Activated T-cell treated with anti-CD3 and anti-CD28 coated beads, Interleukin-2, amount 50 U/mL, for 1 hour (primary cell): ENCODE results near the gene ZNF263.

Experiments used
- DNase-seq: peaks from one replicate; pipeline ENCODE4 v3.0.0-alpha.2; 2020

The ZNF263 gene

GRCh38 chr16:3282730-3283542, at the start of gene ZNF263:
Gene ZNF263 (plus strand): TSS chr16:3283491. CDS start chr16:3283819, 328 bp downstream.
- peak; percentile 90 for DNase-seq

DNA sequence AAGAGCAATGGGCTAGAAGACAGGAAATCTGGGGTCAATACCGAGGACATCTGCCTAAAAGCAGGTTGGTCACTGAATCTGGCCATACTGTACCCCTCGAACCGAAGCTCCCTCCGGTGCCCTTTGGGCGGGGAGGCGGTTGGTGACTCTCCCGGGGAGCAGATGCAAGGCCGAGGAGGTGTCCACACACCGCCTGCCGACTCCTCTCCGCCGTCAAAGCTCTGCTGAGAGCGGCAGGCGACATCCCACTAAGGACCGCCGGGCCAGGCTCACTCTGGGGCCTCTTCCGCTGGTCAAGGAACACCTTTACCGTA, 48.8 kb upstream of the ZNF263 start:
- no peak for DNase-seq

- DNase-seq: peak; percentile 93
Measured at GRCh38 chr16:3234857-3235561, 48.3 kb upstream of the ZNF263 start, which contains the start of gene ZNF200. Gene ZNF200 (minus strand): TSS chr16:3235158. CDS start chr16:3233755, 1,403 bp downstream.

DNA sequence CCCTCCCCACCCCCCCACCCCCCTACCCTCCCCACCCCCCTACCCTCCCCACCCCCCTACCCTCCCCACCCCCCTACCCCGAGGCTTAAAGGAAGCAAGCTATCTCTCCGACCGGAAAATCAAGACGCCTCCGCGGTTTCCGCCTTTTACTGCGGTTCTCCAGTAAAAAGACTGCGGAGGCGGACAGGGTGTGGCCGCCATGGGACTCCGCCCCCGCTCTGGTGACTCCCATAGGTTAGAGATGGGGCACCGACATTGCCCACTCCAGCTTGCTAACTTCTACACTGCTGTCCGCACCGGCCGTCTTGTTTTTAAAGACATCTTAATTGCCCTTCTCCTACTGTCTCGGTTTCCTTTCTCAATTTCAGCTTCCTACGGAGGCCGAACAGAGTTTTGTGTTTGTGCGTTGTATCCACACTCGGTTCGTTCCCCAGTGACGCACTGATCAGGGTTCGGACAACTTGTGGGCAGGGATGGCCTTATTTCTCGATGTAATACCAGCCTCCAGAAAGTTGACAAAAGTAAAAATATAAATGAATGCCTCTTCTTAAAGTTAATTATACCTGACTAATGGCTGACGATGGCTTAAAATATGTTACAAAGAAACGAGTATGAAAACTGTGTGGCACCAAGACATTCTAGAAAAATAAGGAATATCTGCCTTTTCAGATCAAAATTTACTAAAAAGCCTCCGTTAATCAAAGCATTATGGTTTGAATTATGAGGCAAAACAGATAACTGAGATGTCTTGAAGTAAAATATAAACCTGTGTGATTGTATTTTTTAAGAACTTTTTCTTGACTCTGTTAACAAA, 47.2 kb upstream of the ZNF263 start:
- DNase-seq: peak; percentile 48

DNA sequence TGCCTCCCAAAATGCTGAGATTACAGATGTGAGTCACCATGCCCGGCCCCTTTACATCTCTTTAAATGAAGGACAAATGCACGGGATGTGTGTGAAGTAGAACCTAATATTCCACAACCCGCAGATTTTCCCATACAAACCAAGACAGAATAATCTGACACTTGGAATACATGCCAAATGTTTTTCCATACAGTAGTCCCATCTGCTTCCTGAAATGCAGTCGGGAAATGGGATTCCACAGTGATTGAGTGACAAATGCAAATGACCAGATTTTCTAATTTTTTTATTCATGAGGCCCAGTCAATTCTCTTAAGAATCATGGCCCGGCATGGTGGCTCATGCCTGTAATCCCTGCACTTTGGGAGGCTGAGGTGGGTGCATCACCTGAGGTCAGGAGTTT, 41.5 kb upstream of the ZNF263 start:
- DNase-seq: no peak

GRCh38 chr16:3242709-3243108, 40.6 kb upstream of the ZNF263 start:
- no peak for DNase-seq

DNA sequence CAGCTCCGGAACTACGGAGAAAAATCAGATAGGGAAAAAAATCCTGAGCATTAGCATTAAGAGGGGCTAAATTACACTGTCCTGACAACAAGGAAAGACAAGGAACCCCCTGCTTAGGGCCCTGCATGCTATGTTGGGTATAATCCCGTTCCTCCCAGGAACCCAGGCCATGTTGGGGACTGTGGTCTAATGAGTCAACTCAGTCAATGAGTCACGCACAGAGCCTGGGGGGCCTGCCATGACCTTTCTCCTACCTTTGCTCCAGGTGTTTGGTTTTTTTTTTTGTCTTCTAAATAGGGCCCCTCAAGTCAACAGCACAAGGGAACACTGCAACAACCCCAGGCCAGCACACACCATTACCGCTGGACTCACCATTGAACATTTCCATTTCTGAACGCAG, 39.4 kb upstream of the ZNF263 start:
- DNase-seq: no peak

GRCh38 chr16:3246002-3246401, 37.3 kb upstream of the ZNF263 start:
- DNase-seq: no peak

DNA sequence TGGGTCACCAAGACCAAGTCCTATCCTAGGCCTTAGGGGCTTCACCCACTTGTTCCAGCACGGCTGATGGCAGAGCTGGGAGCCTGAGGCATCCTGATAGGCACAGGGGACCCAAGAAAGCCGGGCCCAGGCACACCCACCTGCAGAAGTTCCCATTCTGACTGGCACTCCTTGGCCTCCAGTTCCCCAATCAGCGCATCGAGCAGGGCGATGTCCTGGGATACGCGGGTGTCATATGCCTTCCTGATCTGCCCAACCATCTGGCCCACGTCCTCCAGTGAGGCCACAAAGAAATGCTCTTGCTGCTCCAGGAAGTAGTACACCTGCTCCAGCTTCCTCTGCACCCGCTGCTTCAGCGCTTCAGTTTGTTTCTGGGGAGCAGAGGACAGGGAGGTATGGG, 36.4 kb upstream of the ZNF263 start:
- no peak for DNase-seq

- no peak for DNase-seq
Measured at GRCh38 chr16:3248596-3248995, 34.7 kb upstream of the ZNF263 start.

DNA sequence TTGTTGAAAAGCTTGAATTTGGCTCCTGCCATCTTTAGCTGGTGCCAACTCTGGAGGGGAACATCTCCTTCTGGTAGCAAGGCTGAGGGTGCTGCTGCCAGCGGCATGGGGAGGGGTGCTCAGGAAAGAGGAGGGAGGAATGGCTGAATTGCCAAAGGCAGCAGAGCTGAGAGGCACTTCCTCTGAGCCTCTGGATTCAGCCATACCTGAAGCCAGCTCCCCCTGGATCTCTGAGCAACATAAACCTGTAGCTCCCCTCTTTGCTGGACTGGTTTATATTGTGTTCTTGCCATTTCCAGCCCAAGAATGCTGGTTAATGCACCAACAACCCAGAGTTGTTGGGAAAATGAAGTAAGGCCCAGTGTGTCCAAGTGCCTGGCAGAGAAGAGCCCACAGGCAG, 34.3 kb upstream of the ZNF263 start:
- DNase-seq: no peak

DNA sequence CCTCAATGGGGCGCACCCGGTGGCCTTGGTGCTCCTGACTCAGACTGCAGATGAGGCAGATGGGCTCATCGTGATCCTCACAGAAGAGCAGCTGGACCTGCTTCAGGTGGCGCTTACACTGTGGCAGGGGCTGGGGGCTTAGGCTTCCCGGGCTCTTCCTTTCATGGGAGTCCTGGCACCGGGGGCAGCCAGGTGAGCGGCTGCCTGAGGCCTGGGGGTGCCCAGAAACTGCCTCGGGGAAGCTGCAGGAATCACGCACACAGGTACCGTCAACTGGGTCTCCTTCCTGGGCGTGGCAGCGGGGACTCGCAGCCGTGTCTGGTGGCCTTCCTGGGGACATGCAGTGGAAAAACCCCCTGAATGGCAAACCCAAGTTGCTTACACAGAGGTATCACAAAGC, 33.8 kb upstream of the ZNF263 start:
- no peak for DNase-seq

DNA sequence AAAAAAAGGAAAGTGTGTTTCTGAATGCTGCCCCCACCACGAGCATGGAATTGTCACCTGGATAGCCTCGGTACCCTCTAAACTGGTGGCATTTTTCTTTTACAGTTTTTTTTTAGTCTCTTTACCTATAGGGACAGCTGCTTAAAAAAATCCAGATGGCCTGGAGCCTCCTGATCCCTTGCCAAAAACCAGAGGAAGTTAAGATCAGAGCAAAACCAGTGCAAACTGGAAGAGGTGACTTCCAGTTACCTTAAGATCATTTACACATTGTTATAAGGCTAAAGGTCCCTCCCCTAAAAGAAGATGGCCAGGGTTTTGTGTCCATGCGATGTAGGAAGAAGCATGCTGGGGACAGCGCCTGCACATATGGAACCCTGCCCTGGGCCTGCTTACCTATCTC, 30.3 kb upstream of the ZNF263 start:
- DNase-seq: no peak

GRCh38 chr16:3254309-3254708, 29.0 kb upstream of the ZNF263 start:
- DNase-seq: no peak

DNA sequence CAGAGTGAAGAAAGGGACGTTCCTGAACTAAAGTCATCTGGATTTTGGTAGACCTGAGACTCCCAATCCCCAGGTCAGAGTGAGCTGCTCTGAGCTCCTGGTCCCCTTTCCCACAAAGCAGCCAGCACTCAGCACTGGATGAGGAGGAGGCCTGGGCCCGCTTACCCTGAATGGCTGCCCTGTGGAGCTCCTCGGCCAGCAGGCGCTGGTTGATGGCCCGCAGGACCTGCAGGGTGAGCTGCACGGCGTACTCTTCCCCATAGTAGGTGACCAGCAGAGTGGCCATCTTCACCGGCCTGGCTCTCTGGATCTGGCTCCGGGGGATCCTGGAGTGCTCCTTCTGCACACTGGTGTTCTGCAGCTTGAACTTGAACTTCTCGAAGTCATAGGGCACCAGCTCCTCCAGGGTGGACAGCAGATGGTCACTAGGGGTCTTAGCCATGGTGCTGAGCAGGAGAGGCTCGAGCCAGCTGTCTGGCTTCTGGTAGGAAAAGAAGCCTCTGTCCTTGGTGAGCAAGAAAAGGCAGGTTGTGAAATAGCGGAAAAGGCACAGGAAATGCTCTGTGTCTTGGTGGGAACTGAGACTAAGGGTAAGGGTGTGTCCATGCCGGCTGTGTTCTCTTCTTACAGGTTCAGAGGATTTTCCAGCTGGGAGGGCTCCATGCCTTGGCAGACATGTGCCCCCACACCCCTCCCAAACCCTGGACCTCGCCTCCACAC, 27.0 kb upstream of the ZNF263 start, which contains the start of gene MEFV:
Gene MEFV, minus strand, starts transcription at position 488 of the 720 bp plus-strand sequence. Its CDS starts 46 bp downstream, at position 442.
- no peak for DNase-seq

GRCh38 chr16:3256866-3257465, 26.3 kb upstream of the ZNF263 start:
- no peak for DNase-seq

GRCh38 chr16:3259836-3260235, 23.5 kb upstream of the ZNF263 start:
- DNase-seq: no peak

DNA sequence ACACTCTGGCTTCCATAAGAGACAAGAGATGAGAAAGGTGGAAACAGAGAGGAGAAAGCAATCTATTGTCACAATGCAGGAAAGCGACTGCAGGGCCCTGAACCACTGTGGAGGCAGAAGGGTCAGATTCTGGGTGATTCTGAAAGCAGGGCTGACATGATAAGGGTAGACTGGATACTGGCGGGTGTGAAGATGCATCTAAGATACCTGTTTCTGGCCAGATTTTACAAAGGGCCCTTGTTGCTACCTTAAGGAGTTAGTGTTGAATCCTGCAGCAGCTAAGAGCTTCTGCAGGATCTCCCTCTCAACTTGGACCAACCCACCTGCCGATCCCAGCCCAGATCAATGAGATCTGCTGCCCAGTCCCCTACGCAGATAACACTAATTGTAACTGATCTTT, 20.8 kb upstream of the ZNF263 start:
- no peak for DNase-seq

GRCh38 chr16:3264137-3265036, 18.9 kb upstream of the ZNF263 start:
- DNase-seq: peak; percentile 94

DNA sequence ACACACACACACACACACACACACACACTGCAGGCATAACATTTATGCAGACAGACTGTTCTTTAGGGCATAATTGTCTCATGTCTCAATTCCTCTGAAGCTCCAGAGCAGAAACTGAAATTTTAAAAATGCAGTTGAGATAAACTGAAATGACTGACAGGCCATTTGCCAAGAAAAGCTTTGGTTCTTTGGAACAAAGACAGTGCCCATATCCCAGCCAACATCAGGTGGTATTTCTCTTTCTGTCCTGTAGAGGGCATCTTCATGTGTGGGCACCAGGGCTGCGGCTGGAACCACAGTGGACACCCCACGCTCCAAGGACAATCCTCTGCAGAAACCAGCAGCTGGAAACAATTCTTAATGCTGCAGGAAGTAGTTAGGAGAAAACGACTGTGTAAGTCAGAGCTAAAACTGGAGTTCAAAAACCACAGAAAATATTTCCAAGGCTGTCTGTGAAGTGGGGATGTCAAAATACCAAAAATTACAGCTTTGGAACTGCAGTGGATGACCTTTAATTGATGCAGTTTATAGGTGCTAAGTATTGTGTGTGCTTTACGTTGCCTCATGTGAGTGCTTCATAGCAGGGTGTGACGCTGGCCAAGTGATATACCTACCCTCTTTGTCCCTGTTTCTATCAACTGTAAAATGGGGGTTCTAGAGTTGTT, 16.3 kb upstream of the ZNF263 start:
- no peak for DNase-seq

DNA sequence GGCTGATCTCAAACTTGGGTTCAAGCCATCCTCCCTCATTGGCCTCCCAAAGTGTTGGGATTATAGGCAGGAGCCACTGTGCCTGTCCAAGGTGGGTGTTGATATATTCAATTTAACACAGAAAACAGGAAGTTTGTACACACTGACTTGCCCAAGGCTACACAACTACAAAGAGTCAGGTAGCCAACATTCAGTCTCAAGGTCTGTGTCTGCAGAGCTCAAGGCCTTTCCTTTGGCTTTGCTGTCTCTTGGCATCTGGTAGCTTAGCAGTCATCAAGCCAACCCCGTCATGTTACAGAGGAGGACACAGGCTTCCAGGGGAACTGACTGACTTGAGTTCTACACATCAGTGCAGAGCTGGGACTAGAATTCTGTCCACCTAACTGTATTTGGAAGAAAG, 15.0 kb upstream of the ZNF263 start:
- DNase-seq: no peak
